ENCODE measurements around the gene CYYR1.

The CYYR1 gene

DNA sequence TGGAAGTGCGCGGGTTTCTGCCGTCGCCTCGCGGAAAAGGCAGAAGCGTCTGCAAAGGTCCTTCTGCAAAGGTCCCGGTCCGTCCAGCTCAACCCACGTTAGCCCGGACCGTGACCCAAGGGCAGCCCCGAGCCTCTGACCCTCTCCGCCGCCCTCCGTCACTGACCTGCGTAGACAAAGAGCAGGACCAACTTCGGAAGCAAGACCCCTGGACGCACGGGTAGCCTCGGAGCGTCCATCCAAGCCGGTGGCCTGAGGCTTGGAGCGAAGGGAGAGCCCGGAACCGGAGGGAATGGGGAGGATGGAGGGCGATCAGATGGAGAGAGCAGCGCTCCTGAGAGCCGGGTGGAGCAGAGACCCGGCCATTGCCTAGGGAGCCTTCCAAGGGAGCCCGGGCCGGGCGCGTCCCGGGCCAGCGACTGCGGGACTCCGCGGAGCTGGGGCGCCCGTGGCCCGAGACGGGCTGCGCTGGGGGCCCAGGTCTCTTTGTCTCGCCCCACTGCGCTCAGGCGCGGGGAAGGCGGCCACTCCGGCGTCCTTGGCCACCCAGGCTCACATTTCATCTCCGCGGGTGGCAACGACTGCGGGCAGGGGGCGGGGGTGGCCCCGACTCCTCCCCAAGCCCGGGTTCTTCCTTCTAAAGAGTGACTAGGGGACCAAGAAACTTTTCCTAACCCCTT, at the start of gene CYYR1:
Gene CYYR1 (minus strand): TSS at position 585 of the 680 bp plus-strand sequence. CDS start 346 bp downstream, at position 239.
- DNase-seq (ENCODE audit: low read depth) = no peak

- DNase-seq (ENCODE audit: low read depth) = no peak
Observed at GRCh38 chr21:26617176-26617575, 44.1 kb upstream of the CYYR1 start.

GRCh38 chr21:26614251-26614650, 41.2 kb upstream of the CYYR1 start:
- no peak for DNase-seq (ENCODE audit: low read depth)

GRCh38 chr21:26599261-26599660, 26.2 kb upstream of the CYYR1 start:
- no peak for DNase-seq (ENCODE audit: low read depth)

DNA sequence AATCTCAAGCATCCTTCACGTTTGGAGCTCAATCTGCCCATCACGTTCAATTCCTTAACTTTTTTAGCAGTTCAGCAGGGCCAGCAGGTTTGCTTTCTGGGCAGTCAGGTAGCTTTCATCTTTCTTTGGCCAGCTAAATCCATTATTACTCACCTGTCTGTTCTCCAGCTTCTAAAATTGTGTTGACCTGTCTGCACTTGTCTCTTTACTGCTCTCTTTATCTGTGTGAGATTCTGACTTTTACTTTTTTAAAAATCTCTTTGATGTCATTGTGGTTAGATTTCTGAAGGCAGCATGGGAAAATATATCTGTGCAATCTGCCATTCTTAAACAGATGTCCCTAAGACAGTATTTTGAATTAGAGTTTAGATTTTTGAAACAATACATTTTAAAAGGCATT, 24.9 kb upstream of the CYYR1 start:
- no peak for DNase-seq (ENCODE audit: low read depth)

- no peak for DNase-seq (ENCODE audit: low read depth)
Observed at GRCh38 chr21:26597031-26597430, 23.9 kb upstream of the CYYR1 start.

DNA sequence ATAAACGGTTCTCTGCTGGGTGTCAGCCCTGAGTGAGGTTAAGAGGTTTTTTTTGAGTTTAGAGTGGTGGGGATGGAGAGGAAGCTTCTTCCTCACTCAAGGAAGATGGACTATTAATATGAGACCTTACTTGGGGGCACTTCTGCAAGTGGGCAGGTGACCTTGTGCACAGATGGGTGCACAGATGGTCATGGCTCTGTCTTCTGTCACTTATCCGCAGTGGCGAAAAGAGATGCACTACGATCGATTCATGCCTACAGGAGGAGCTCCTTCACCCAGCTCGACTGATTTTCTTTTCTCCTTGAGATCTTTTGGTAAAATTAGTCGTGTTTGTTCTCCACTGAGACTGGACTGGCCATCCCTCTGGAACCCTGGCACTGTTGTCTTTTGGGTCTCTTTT, 22.9 kb upstream of the CYYR1 start:
- no peak for DNase-seq (ENCODE audit: low read depth)

DNA sequence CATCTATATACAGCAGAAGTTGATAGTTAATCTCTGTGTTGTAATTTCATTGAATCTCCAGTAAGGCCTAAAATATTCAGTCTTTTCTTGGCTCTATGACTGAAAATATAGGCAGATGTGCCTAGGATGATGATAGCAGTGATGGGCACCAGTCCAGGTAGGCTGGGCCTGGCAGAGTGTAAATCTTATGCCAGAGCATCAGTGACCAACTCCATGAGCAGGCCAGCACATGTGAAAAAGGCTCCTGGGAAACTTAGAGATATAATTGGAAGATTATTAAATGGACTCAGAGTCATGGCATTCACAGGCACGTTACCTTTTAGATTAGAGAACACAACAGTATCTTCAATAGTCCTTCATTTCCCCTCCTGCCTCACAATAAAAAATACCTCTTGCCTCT, 20.7 kb upstream of the CYYR1 start:
- no peak for DNase-seq (ENCODE audit: low read depth)

DNA sequence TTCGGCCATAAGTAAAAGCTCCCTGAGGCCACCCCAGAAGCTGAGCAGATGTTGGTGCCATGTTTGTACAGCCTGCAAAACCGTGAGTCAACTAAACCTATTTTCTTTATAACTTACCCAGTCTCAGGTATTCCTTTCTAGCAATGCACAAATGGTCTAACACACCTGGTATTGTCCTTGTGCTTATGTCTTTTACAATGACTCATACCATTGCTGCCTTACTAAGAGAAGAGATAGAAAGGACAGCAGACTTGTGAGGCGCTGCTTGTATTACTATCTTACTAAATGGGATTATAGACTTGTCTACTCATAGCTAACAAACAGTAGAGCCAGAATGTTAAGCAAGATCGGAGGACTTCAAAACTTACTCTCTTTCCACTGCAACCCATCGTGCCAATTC, 18.5 kb upstream of the CYYR1 start:
- DNase-seq (ENCODE audit: low read depth) = no peak

GRCh38 chr21:26588446-26588845, 15.4 kb upstream of the CYYR1 start:
- DNase-seq (ENCODE audit: low read depth) = no peak

GRCh38 chr21:26587736-26588201, 14.7 kb upstream of the CYYR1 start:
- no peak for DNase-seq (ENCODE audit: low read depth)

GRCh38 chr21:26583769-26584168, 10.7 kb upstream of the CYYR1 start:
- no peak for DNase-seq (ENCODE audit: low read depth)

DNA sequence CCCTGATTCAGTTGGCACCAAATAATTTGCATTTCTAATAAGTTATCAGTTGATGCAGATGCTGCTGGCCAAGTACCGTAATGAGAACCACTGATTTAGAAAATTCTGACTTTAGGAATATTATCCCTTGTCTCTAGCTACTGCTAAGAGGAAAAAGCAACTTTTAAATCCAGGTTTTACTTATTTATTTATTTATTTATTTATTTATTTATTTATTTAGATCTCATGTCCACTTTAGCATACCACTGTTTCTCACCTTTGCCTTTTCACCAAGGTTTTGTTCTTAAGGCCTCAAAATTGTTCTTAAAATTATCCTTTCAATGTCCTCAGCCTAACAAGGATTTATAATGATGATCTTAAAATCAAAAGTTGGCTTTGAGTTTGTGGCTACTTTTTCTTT, 8.7 kb upstream of the CYYR1 start:
- DNase-seq (ENCODE audit: low read depth) = no peak

DNA sequence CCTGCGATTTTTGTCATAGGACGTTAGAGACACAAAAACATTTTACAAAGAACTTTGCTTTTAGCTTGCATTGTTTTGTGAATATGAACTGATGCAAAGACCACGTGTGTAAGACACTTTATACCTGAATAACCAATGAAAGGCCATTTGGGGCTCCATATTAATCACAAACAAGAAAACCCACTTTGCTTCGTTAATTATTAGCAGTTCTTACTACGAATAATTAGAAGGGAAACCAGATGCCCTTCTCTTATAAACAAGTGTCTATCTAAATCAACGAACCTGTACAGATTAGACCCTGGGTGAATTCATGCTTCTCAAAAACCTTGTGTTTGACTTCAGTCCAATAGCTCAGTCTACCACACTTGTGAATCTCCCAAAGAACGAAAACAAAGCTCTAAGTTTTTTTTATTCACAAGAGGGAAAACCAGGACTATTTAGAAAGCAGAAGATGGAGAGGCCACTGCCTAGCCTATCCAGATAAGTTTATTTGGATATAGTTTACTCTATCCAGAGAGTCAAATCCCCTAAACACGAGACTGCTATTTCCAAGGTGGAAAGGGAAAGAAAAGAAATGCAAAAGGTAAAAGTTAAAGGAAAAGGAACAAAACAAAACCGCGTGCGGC, 897 bp downstream of the CYYR1 start:
- DNase-seq (ENCODE audit: low read depth) = no peak

GRCh38 chr21:26570203-26570602, 2.9 kb downstream of the CYYR1 start:
- DNase-seq (ENCODE audit: low read depth) = no peak

DNA sequence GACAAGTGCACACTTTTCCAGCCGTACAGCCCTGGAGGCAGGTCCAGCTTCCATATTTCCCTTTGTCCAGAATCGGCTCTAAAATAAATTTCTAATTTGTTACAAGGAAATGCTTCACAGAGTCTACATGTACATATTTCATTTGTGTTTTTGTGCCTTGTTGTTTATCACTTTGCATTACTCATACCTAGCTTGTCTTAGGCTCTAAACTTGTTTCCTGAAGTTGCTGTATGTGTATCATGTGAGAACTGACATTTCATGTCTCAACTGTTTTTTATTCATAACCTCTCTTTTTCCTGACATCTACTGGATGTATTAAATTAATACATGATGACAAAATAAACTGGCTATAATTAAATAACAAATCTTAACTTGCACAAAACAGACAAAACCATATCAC, 7.5 kb downstream of the CYYR1 start:
- DNase-seq (ENCODE audit: low read depth) = no peak

GRCh38 chr21:26565111-26565510, 8.0 kb downstream of the CYYR1 start:
- DNase-seq (ENCODE audit: low read depth) = no peak

GRCh38 chr21:26563856-26564503, 9.1 kb downstream of the CYYR1 start:
- no peak for DNase-seq (ENCODE audit: low read depth)

DNA sequence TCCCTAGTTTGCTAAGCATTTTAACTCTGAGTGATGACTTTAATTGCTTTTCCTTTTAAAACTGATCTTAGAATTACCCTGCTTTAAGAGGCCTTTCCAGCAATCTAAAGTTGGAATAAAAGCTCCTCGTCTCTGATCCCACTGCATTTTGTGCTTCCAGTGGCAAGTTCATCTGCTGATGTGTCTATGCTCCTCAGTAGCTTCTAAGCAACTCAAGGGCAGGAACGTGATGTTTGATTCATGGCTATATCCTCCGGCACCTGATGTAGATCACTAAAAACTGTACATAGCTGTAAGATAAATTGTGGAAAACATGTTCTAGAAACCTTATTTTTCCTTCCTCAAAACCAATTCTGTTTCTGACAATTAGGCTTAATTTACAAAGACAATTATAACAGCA, 12.5 kb downstream of the CYYR1 start:
- no peak for DNase-seq (ENCODE audit: low read depth)

DNA sequence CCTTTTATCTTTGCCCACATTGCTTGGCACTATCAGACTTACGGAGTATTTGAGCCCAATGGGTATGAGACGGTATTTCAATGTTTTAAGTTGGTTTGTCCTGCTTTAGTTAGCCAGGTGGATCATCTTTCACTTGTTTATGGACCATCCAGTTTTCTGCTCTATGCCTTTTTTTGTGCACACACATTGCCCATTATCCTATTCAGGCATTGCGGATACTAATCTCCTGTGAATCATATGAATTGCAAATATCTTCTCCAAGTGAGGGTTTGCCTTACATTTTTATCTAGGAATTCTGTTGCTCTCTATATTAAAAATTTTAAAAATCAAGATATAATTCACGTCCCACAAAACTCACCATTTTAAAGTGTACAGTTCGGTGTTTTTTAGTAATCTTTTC, 14.0 kb downstream of the CYYR1 start:
- DNase-seq (ENCODE audit: low read depth) = no peak

DNA sequence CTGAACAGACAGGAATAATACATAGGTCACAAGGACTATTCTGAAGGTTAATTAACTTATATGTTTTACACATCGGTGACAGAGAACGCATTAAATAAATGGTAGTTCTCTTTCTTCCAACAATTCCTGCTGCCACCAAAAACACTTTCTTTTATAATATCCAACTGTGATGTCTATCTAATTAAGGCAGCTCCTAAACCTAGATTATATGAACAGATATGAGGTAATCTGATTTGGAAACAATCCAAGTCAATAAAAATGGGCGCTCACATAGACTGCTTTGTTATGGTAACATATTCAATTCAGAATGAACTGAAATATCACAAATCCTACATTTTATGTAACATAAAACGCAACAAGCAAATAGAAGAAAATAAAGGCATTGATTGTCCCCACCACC, 16.0 kb downstream of the CYYR1 start:
- no peak for DNase-seq (ENCODE audit: low read depth)

DNA sequence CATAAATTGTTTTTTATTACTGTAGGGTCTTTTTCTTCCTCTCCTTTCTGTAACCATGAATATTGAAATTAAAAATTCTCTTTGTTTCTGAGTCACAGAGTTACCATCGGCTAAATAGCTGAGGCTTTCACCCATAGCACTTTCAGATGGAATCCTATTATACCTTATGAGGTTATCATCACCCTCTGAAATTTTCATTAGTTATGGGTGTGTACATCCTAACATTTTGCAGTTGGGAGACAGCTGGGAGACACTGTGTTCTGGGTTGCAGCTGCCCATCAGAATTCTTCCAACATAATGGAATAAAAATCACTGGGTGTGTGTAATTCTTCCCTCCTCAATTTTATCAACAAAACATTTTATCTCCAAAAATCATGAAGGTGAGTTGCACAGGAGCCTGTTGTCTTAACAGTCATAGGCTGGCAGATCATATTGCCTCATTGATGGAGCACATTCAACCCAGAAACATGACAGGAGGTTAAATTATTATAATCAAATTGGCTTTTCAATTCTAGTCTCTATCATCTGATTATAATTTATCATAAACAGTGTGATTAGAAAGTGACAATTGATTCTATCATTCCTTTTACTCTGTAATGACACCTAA, 17.4 kb downstream of the CYYR1 start:
- no peak for DNase-seq (ENCODE audit: low read depth)

DNA sequence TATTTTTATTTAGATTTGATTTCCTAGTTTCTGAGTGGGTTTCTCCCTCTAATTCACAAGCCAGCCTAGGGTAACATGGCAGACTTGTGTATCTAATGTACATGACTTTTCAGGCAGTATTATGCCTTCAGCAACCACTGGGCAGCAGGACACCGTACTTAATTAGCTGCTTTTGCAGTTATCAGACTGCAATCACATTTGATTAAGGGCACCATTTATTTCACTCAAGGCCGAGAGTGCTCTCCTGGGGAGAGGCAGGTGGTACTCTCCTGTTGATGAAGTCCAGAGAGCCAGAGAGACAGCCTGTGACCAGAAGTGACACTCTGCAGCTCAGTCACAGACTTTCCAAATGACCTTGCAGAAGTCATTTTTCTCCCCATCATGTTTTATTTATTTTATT, 18.7 kb downstream of the CYYR1 start:
- no peak for DNase-seq (ENCODE audit: low read depth)
